Measurements from ENCODE around the gene SCG3.
A peak's percentile ranks its signal among the peaks of the same experiment; 100 is the strongest.
"Not testable (repeated sequence)": the region's sequence is repeated elsewhere in the genome, so short reads cannot be mapped to it uniquely, and the experiment has no call there.

Gene SCG3

GRCh38 chr15:51681303-51681963 is at the start of gene SCG3:
Gene SCG3 (plus strand): TSS chr15:51681503. CDS start chr15:51681756, 253 bp downstream.
- DNase-seq = peak; percentile 49

GRCh38 chr15:51634591-51635198 is 46.6 kb upstream of the SCG3 start:
- DNase-seq = no peak

GRCh38 chr15:51641490-51642130 is 39.7 kb upstream of the SCG3 start:
- no peak for DNase-seq

- DNase-seq = no peak
These were observed 38.6 kb upstream of the SCG3 start for GRCh38 chr15:51642696-51643095.

- no peak for DNase-seq
These were observed 34.2 kb upstream of the SCG3 start for GRCh38 chr15:51647128-51647562.

- DNase-seq = not testable (repeated sequence)
These were observed 33.2 kb upstream of the SCG3 start for GRCh38 chr15:51648101-51648500.

GRCh38 chr15:51648643-51649042 is 32.7 kb upstream of the SCG3 start:
- not testable (repeated sequence) for DNase-seq

GRCh38 chr15:51649659-51650521 is 31.4 kb upstream of the SCG3 start:
- DNase-seq = peak; percentile 72

GRCh38 chr15:51652084-51652668 is 29.1 kb upstream of the SCG3 start:
- DNase-seq = no peak

- DNase-seq = not testable (repeated sequence)
These were observed 25.8 kb upstream of the SCG3 start for GRCh38 chr15:51655401-51656057.

GRCh38 chr15:51658664-51659063 is 22.6 kb upstream of the SCG3 start:
- DNase-seq = no peak

- no peak for DNase-seq
These were observed 20.2 kb upstream of the SCG3 start for GRCh38 chr15:51661072-51661471.

GRCh38 chr15:51667478-51667877 is 13.8 kb upstream of the SCG3 start:
- DNase-seq = no peak

GRCh38 chr15:51668446-51668845 is 12.9 kb upstream of the SCG3 start:
- DNase-seq = no peak

- no peak for DNase-seq
These were observed 11.9 kb upstream of the SCG3 start for GRCh38 chr15:51669381-51669780.

- no peak for DNase-seq
These were observed 9.1 kb upstream of the SCG3 start for GRCh38 chr15:51672155-51672687.

- DNase-seq = no peak
These were observed 8.1 kb upstream of the SCG3 start for GRCh38 chr15:51672913-51673857.

GRCh38 chr15:51675234-51675633 is 6.1 kb upstream of the SCG3 start:
- DNase-seq = no peak

GRCh38 chr15:51677021-51677420 is 4.3 kb upstream of the SCG3 start:
- no peak for DNase-seq

- no peak for DNase-seq
These were observed 3.9 kb upstream of the SCG3 start for GRCh38 chr15:51677452-51677851.

- no peak for DNase-seq
These were observed 3.2 kb upstream of the SCG3 start for GRCh38 chr15:51678096-51678495.
